Stimulated activated CD8-positive, alpha-beta memory T cell treated with anti-CD3 and anti-CD28 coated beads, Interleukin-15, amount 100 ng/mL, for 24 hours (primary cell): ENCODE data around the gene ACTL6B.

ENCODE experiments used
- DNase-seq: peaks from one replicate; pipeline ENCODE4 v3.0.0-alpha.2; 2020; ENCODE audit warnings: low read depth

ACTL6B gene

DNA sequence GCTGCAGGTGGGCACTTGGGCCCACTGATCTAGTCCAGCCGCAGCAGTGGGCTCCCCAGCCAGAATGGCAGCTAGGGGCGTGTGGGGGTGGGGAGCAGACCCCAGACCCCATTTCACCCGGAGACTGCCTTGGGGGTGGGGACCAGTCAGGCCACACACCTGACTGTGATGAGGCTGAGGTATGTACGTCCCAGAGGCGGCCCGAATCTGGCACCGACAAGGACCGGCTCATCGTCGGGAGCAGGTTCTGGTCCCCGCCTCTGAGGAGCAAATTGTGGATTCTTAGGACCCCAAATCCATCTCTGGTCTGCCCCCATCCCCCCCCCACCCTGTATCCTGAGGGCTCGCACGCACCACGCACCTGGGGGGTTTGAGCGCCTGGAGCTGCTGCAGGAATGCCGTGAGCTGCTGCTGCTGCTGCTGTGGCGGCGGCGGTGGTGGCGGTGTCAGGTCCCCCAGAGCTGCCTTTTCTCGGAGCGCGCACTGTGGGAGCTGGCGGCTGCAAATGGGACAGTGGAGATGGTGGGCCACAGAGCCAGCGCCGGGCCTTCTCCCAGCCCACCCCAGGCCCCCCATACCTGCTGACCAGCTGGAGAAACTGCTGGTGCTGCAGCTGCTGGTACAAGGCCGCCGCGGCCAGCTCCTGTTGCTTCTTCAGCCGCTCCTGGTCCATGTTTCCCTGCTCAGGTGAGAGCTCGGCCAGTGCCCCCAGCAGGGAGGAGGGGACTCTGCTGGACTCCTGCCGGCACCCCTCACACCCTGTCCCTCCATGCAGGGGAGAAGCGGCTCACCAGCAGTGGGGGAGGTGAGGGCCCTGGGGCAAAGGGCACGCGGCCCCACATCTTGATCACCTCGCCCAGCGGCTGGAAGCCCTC, 27.6 kb upstream of the ACTL6B start:
- no peak for DNase-seq

DNA sequence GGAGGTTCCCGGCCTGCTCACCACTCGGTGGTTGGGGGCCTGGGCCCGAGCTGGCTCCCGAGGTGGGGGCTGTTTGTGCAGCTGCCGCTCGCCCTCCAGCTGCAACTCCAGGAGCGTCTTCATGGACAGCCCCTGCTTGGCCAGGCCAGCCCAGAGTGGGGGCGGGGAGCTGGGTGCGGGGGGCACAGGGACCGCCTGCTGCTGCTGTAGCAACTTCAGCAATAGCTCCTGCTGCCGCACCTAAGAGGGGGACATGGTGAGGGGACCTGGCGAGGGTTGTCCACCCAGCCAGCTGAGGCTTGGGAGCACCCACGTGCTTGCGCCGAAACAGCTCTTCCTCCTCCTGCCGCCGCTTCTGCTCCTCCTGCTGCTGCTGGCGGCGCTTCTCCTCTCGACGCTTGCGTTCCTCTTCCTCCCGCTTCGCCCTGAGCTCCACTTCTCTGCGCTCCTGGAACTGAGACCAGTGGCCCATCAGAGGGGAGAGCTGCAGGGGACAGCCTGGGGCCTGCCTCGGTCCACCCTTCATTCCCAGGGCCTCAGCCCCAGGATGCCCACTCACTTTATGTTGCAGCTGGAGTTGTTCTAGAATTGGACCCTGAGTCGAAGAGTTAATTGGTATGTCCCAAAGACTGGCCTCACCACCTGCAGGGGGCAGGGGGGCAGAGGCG, 26.9 kb upstream of the ACTL6B start:
- no peak for DNase-seq

DNA sequence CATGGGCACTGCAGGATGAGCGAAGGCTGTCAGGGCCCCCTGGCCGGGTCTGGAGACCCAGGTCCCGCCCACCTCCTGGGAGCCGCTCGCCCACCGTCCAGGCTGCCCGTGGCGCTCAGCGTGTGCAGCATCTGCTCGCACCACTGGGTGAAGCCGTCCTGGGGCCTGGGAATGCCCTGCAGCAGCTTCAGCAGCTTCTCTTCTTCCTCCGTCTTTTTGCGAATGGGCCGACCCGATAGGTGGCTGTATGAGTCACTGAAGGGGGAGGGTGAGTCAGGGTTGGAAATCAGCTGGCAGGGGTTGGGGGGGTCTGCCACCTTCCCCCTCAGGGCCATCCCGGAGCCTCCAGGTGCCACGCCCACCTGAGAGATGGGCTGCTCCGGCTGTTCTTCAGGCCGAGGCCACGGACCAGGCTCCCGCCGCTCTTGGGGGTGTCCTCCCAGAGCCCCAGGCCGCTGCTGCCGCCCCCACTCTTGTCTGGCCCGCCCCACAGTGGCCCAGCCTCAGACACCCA, 26.0 kb upstream of the ACTL6B start:
- no peak for DNase-seq

DNA sequence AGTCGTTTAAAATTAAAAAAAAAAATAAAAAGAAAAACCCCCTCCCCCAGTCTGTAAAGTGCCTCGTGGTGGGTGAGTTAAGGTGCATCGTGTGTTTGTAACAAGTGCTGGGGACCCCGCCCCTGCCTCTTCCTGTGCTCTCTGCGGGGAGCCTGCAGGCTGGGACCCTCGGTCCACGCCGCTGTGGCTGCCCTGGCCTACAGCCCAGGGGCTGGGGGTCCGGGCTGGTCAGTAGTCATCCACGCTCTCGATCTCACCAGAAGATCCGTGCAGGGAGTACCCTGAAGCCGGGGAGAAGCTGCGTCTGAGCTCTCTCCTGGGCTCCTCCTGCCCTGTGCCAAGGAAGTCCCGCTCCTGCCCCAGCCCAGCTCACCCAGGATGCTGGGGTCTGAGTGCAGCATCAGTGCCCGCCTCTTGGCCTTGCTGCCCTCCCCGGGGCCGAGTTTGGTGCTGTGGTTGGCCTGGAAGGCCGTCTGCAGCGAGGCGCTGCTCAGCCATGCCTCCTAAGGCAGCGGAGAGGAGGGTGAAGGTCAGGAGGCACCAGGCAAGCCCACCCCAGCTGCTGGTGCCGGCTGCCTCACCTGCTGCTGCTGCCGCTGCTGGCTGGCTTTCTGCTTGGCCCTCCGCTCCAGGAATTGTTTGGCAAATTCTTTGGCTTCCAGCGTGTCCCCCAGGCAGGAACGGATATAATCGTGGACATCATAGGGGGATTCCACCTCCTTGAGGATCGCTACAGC, 25.4 kb upstream of the ACTL6B start:
- DNase-seq = no peak

DNA sequence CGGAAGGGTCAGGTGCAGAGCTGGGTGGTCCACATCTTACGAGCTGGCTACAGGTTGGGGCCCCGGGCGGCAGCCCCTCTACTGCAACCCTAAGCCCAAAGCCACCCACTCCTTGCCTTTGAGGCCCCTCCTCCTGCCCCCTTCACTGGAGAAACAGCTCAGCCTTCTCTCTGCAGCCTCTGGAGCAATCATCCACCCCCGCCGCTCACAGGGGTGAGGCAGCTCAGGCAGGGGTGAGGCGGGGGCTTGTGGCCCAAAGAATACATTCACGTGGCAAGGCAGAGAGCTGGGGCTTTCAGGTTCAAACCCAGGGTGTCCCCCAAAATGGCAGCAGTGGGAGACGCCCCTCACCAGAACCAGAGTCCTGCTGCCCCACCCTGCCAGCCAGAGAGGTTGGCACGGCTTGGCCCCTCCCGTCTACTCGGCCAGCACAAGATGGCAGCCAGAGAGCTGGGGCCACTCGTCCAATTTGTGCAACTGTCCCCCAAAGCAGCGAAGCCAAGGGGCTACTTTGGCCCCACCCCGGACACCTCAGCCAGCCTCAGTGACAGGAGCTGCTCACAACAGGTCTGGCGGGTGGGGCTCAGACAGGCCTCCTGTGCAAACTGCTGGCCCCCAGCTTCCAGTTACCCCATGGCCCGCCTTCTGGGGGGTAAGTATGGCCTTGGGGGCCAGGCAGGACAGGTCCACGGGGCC, 24.5 kb upstream of the ACTL6B start:
- DNase-seq = no peak

DNA sequence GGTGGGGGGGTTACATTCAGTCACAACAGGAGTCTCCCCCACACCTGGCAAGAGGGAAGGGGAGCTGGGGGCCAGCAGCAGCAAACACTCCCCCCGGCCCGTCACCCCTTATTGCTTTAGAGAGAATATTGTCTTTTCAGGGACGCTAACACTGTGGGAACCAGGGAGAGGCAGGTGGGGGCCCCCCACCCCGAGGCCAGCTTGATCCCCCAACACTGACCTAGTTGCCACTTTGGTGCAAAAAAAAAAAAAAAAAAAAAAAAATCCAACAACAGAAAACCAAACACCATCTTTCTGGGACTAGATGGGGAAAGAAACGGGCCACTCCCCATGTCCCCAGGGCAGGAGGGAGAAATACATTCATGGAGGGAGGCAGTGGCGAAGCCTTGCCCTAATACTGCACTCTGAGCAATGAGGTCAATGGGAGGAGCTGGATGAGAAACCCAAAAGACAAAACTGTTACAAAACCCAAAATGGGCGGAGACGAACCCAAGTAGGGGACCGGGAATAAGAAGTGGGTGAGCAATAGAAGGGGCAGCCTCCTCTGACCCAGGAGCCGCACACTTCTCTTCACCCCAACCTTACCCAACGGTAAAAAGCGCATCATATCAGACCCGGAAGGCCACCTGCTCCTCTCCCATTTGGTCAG, 23.8 kb upstream of the ACTL6B start:
- DNase-seq = no peak

DNA sequence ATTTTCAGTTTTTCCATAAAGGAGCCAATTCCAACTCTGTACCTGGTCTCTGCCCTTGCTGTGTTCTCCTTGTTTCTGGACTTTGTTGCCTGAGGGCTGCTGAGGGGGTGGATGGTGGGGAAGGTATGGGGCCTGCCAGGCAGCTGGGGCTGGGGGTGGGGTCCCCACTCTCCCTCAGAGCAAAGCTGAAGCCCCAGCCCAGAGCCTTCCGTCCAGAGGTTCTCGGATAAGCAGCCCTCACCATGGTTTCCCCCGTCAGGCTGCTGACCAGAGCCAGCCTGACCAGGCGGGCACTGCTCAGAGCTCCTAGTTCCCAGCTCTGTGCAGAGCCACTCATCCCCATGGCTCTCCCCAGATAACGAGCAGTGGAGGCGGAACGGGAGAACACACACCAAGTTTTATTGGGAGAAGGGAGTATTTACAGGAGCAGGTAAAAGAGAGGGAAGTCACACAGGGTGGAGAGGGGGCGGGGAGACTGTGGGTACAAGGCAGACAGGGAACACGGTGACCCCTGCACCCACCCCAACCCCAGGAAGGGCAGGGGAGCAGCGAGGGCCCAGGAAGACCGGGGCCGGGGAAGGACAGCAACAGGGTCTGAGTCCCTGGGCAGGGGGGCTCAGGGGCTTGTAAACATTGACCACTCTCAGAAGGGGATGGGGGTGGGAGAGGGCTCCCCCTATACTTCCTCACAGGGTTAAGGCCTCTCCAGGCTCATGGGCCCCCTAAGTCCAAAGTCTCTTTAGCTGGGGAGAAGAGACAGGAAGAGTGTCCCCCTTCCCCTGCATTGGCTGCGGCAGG, 23.1 kb upstream of the ACTL6B start:
- no peak for DNase-seq

DNA sequence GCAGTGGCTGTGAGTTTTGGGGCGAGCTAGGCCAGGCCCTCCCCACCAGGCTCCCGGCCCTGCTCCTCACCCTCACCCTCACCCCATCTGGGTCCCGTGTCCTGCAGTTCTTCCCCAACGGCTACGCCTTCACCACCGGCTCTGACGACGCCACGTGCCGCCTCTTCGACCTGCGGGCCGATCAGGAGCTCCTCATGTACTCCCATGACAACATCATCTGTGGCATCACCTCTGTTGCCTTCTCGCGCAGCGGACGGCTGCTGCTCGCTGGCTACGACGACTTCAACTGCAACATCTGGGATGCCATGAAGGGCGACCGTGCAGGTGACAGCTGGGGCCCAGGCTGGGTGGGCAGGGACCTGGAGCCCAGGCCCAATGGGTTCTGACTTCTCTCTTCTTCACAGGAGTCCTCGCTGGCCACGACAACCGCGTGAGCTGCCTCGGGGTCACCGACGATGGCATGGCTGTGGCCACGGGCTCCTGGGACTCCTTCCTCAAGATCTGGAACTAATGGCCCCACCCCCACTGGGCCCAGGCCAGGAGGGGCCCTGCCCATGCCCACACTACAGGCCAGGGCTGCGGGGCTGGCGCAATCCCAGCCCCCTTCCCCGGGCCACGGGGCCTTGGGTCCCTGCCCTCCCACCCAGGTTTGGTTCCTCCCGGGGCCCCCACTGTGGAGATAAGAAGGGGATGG, 22.2 kb upstream of the ACTL6B start:
- no peak for DNase-seq

DNA sequence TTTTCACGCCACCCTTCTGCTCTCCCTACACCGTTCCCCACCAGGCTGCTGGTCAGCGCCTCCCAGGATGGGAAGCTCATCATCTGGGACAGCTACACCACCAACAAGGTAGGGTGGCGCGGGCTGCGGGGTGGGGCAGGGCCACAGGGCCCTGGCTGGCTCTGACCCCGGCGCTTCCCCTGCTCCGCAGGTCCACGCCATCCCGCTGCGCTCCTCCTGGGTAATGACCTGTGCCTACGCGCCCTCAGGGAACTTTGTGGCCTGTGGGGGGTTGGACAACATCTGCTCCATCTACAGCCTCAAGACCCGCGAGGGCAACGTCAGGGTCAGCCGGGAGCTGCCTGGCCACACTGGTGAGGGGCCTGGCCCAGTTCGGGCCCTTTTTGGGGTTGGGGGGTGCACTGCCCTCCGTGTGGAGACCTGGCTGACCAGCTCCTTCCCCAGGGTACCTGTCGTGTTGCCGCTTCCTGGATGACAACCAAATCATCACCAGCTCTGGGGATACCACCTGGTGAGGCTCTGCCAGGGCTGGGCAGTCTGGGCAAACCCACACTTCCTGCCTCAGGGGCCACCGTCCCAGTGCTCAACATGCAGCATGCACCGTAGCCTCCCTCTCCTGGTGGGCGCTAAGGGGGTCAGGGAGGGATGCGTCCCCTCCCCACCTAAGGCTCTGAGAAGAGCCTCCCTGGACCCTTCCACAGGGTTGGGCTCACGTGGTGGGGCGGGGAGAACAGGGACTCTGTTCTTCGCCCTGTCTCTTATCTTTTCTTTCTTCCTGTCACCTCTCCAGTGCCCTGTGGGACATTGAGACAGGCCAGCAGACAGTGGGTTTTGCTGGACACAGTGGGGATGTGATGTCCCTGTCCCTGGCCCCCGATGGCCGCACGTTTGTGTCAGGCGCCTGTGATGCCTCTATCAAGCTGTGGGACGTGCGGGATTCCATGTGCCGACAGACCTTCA, 21.3 kb upstream of the ACTL6B start:
- no peak for DNase-seq

DNA sequence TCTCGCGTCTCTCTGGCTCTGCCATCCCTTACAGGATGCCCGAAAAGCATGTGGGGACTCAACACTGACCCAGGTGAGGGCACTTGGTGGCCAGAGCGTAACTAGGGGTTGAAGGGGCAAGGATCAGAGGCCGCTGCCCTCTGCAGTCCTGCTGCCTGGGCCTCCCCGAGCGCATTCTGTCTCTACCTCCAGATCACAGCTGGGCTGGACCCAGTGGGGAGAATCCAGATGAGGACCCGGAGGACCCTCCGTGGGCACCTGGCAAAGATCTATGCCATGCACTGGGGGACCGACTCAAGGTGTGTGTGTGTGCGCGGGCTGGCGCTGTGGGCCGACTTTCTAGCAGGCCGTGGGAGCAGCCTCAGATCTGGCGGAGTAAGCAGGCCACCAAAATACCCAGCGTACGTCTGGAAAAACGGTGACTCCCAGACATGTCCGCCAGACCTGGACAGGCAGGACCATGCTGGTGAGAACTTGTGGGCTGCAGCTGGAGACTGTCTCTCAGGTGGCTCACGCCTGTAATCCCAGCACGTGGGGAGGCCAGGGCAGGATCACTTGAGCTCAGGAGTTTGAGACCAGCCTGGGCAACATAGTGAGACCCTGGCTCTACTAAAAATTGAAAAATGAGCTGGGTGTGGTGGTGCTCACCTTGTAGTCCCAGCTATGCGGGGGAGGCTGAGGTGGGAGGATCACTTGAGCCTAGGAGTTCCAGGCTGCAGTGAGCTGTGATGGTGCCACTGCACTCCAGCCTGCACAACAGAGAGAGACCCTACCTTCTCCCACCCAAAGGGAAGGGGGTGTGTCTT, 20.5 kb upstream of the ACTL6B start:
- no peak for DNase-seq

DNA sequence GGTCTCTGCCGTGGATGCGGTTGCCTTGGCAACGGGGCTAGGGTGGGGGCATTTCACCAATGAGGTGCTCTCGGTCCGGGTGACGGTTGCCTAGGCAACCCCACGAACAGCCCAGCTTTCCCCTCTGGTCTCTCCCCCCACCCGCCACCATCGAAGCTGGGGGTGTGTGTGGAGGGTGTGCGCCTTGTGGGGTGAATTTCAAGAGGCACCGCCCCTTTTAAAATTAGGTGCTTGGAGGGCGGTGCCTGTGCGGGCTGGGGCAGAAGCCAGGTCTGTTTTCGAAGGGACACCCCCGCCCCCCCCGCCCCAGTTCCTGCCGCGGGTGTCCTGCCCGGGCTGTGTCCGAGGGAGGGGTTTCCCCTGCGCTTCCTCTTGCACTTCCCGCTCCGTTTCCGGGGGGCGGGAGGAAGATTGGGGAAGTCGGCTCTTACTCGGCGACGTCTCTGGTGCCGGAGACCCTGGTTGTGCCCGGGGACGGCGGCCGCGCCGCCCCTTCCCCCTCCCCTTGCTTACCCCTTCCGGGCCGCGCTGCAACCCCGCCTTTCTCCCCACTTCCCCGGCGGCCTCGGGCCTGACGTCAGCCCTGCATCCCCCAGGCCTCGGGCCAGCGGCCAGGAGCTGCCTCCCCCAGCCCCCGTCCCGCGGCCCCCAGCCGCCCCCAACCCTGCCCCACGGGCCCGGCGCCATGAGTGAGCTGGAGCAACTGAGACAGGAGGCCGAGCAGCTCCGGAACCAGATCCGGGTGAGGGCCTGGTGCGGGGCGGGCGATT, 19.5 kb upstream of the ACTL6B start:
- peak; percentile 46 for DNase-seq

DNA sequence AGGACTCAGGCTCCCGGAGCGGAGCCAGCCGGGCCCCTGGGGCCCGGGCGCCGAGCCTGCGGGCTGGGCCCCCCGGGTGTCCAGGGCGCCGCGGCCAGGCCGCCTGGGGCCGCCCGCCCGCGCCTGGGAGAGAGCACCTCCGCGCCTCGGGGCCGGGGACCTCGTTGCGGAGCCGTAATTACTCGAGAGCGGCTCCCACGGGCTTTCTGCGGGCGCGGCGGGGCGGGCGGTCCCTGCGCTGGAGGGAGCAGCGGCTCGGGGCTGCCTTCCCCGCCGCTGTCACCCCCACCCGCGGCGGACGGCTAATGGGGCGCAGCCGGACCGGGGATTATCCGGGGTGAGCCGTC, 18.8 kb upstream of the ACTL6B start:
- no peak for DNase-seq

DNA sequence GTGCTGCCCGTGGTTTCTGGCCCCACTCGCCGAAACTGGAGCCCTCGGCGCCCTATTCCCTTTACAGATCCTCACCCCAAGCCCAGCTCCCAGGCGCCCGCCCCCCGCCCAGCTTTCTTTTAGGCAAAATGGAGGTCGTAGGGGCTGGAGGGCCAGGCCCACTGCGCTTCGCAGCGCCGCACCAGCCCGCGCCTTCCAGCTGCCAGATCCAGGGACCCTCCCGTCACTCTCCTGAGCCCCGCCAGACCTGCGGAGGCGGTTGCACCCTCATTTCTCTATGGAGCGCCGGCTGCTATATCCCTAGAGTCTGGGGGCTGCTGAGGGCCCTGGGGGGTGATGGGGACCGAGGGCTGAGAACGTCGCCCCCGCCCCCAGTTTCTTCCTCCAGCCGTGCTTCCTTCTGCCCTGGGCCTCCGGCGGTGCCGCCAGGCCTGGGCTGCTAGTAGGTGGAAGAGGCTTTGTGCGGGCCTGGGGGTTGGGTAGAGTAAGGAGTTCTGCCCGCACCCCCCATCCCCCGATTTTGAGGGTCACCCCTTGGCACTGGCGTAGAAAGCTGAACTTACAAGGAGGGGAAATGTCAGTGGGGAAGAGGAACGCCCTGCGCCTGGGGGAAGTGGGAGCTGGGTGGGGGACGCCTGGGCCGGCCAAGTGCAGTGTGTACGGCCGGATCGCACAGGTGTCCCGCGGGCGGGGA, 18.3 kb upstream of the ACTL6B start:
- no peak for DNase-seq

DNA sequence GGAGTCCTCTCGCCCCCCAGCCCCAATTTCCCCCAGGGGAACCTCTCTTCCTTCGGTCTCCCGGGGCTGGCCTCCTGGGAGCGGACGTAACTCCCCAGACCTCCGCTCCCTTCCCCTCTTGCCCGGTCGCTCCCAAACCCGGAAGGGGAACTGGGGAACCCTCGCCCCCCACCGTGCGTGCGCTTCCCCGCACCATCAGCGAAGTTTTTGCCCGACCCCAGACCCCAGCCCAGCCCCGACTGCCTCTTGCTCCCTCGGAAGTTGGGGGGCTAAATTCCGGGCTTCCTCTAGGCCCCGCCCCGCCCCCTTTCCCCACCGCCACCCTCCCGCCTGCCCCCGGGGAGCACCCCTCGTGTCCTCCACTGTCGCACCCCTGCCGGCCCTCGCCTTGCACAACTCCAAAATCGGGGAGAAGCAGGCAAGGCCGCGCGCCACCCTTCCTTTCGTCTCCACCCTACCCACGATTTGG, 17.7 kb upstream of the ACTL6B start:
- DNase-seq = no peak

DNA sequence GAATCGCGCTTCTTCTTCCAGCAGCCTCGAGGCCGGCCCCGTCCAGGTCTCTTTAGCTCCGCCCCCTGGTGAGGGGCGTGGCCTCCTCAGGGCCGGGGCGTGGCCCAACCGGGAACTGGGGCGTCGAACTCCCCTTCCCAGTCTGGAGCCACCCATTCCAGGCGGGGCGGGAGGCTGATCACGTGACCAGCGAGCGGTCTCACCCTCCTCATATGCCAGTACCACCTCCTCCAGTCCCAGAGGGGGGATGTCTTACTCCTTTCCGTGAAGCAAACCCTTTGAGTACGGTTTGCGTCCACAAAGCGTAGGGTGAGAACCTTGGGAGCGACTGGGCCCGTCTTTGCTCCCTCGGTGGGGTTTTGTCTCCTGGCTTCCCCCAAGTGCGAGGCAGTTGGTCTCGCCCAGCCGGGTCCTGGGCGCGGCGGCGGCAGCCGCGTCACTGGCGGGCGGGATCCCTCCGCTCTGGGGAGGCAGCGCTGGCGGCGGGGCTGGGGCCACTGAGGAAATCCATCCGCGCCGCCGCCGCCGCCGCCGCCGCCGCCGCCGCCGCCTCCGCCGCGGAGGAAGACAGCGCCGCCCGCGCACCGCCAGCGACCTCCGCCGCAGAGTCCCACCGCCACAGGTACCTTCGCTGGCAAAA, 17.2 kb upstream of the ACTL6B start, which contains the start of gene GNB2:
GNB2 (plus strand) TSS at position 439 of the 640 bp plus-strand sequence. CDS start 2,526 bp downstream, outside the sequence.
- peak; percentile 99 for DNase-seq
